ENCODE measurements around the gene HLA-DMA. TPM values are rescaled to one million over a fixed set of nuclear protein-coding genes. Genes with fewer than 3 reads are reported as not detected.
"Not testable (repeated sequence)": the region's sequence is repeated elsewhere in the genome, so short reads cannot be mapped to it uniquely, and the experiment has no call there.

The HLA-DMA gene
- total RNA-seq, 1 donor from 2014 or later, result 16.2 TPM

- ATAC-seq, result no peak
Observed at GRCh38 chr6:32954986-32955802, 2.3 kb upstream of the HLA-DMA start.

- no peak for ATAC-seq
Observed at GRCh38 chr6:32954267-32954666, 1.4 kb upstream of the HLA-DMA start.

GRCh38 chr6:32953775-32954174 is 878 bp upstream of the HLA-DMA start:
- no peak for ATAC-seq

- no peak for ATAC-seq
Observed at GRCh38 chr6:32950449-32950848, 2.4 kb downstream of the HLA-DMA start.

- no peak for ATAC-seq
Observed at GRCh38 chr6:32950010-32950409, 2.9 kb downstream of the HLA-DMA start.

- no peak for ATAC-seq
Observed at GRCh38 chr6:32949113-32949512, 3.8 kb downstream of the HLA-DMA start.

- peak; percentile 20 for ATAC-seq
Observed at GRCh38 chr6:32947552-32948465, 5.1 kb downstream of the HLA-DMA start.

- no peak for ATAC-seq
Observed at GRCh38 chr6:32946893-32947292, 6.0 kb downstream of the HLA-DMA start.

GRCh38 chr6:32945953-32946352 is 6.9 kb downstream of the HLA-DMA start:
- ATAC-seq, result no peak

GRCh38 chr6:32945108-32945760 is 7.7 kb downstream of the HLA-DMA start:
- peak; percentile 34 for ATAC-seq

GRCh38 chr6:32943864-32944649 is 8.8 kb downstream of the HLA-DMA start:
- peak; percentile 25 for ATAC-seq

- ATAC-seq, result not testable (repeated sequence)
Observed at GRCh38 chr6:32942555-32943123, 10.3 kb downstream of the HLA-DMA start.

GRCh38 chr6:32941214-32941768 is 11.6 kb downstream of the HLA-DMA start:
- ATAC-seq, result peak; percentile 58

- ATAC-seq, result peak; percentile 90
Observed at GRCh38 chr6:32940656-32941213, 12.2 kb downstream of the HLA-DMA start, which contains the start of gene HLA-DMB. Gene HLA-DMB, minus strand, starts transcription at chr6:32941028. Its CDS starts 221 bp downstream, at chr6:32940807.

- ATAC-seq, result no peak
Observed at GRCh38 chr6:32938494-32938893, 14.4 kb downstream of the HLA-DMA start.

GRCh38 chr6:32937230-32937633 is 15.7 kb downstream of the HLA-DMA start:
- ATAC-seq, result no peak

- ATAC-seq, result no peak
Observed at GRCh38 chr6:32936239-32937152, 16.4 kb downstream of the HLA-DMA start.

- ATAC-seq, result no peak
Observed at GRCh38 chr6:32935551-32936238, 17.2 kb downstream of the HLA-DMA start.

- ATAC-seq, result peak; percentile 70
Observed at GRCh38 chr6:32933661-32934085, 19.2 kb downstream of the HLA-DMA start.
